Activated CD4-positive, CD25-positive, alpha-beta regulatory T cell (primary cell): ENCODE measurements around the gene DHX34.
"Not testable (repeated sequence)": the region's sequence is repeated elsewhere in the genome, so short reads cannot be mapped to it uniquely, and the experiment has no call there.

Source experiments
- DNase-seq, 4 experiments: peaks; one replicate each; lab custom pipeline; 2025; lab: John Stamatoyannopoulos, UW

DHX34 gene

GRCh38 chr19:47389150-47389556 is 40.0 kb downstream of the DHX34 start:
- no peak for DNase-seq

GRCh38 chr19:47390533-47391488 is 41.7 kb downstream of the DHX34 start:
- DNase-seq = no peak

GRCh38 chr19:47391510-47392223 is 42.6 kb downstream of the DHX34 start:
- peak; percentile 64 to 81 (median 72) for DNase-seq

DNA sequence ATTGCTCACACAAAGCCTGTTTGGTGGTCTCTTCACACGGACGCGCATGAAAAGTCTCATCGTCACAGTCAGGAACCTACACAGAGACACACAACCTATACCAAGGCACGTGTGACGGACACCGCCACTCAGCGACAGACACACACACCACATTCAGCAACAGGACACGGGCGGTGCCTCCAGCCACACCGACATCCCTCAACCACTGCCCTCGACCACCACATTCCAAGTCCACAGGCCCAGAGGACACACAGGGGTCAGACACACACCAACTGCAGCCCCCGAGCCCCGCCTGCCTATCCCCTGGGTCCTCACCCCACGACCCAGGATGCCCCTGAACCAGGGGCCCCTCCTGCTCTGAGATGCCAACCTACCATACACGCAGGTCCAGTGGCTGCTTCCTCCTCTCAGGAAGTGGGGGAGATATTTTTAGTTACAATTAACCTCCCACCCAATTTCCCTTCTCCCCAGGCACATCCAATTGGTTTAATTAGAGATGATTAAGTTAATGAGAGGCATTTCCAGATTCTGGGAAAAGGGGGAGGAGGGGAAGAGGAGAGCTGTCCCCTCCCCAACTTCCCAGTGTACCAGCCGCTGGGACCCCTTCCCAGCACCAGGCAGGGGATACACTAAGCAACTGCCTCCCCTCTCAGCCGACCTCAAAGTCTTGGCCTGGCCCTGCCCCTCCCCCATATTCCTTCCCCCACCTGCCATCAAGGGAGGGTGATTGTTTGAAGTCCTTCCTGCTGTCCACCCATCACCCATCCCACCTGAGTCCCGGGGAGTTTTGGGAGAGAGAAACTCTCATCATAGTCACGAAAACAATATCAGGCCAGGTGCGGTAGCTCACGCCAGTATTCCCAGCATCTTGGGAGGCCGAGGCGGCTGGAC is 49.8 kb downstream of the DHX34 start:
- DNase-seq = no peak

DNA sequence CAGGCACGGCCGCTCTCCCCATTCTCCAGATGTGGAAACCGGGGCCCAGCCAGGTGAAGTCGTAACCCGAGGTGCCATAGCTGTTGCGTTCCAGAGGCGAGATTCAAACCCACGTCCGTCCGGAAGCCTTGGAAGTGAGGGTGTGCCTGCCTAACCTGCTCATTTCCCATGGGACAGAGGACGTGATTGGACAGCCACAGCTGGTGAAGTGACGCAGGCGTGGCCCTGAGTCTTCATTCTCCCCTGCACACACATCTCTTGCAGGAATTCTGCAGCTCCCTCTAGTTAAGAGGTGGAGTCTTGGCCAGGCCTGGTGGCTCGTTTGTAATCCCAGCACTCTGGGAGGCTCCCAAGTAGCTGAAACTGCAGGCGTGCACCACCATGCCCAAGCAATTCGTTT is 53.4 kb downstream of the DHX34 start:
- no peak for DNase-seq

- DNase-seq = no peak
These were observed 55.5 kb downstream of the DHX34 start for GRCh38 chr19:47404334-47405196.

DNA sequence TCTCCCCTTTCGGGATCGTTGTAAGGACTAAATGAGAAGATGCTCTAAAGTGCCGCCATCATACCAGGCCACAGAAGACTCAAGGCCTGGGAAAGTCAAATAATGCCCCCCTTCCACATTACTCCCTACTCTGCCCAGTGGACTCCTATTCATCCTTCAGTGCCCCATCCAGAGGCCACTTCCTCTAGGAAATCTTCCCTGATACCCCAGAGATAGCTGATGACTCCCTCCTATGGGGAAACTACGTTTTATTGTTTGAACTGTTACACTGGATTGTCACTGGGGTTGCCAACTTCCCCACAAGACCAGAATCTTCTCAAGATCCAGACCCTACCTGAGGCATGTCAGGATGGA is 56.1 kb downstream of the DHX34 start:
- DNase-seq = no peak

- DNase-seq = no peak
These were observed 56.8 kb downstream of the DHX34 start for GRCh38 chr19:47405854-47406417.

GRCh38 chr19:47406711-47407416 is 57.7 kb downstream of the DHX34 start:
- no peak for DNase-seq

GRCh38 chr19:47407417-47407774 is 58.3 kb downstream of the DHX34 start:
- no peak for DNase-seq

DNA sequence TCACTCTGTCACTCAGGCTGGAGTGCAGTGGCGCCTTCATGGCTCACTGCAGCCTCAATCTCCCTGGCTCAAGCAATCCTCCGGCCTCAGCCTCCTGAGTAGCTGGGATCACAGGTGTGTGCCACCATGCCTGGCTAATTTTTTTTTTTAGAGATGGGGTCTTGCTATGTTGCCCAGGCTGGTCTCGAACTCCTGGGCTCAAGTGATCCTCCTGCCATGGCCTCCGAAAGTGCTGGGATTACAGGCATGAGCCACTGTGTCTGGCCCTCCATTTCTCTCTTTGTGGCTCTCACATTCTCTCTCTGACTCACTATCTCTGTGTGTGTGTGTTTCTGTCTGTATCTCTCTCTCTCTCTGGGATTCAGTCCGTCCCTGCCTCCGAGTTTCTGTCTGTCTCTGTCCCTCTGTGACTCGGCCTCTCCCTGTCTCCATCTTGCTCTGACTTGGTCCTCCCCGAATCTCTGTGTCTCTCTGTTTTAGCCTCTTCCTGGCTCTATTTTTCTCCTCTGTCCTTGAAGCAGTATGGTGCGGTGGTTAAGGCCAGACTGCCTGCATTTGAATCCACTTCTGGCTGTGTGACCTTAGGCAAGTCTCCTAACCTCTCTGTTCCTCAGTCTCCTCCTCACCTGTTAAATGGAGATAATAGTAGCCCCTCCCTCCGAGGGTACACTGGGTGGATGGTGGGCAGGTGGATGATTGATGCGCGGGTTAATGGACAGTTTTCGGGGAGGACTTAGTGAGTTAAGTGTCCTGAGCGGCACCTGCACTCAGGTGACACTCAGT is 59.2 kb downstream of the DHX34 start:
- DNase-seq = no peak

- DNase-seq = no peak
These were observed 62.0 kb downstream of the DHX34 start for GRCh38 chr19:47411101-47411500.

DNA sequence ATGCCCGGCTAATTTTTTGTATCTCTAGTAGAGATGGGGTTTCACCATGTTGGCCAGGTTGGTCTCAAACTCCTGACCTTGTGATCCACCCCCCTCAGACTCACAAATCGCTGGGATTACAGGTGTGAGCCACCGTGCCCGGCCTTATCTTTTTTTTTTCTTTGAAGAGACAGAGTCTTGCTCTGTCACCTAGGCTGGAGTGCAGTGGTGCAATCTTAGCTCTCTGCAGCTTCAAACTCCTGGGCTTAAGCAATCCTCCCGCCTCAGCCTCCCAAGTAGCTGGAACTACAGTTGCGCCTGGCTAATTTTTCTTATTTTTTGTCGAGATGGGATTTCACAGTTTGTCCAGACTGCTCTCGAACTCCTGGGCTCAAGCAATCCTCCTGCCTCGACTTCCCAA is 62.6 kb downstream of the DHX34 start:
- not testable (repeated sequence) for DNase-seq

DNA sequence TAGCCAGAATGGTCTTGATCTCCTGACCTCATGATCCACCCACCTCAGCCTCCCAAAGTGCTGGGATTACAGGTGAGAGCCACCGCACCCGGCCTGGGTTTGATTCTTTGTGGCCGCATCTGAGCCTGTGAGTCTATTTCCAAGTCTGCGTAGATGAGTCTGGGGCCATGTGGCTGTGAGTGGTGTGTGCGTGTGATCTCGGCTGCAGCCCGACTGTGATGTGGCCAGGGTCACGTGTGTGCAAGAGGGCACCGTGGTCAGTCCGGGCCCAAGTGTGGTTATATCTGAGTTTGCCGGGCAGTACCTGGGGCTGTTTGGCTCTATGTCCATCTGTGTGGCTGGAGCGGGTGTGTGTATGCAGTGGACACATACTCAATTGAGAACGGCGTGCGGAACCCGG is 64.8 kb downstream of the DHX34 start:
- no peak for DNase-seq

- DNase-seq = no peak
These were observed 65.4 kb downstream of the DHX34 start for GRCh38 chr19:47414469-47414868.

- DNase-seq = no peak
These were observed 67.0 kb downstream of the DHX34 start for GRCh38 chr19:47415953-47416642.

- DNase-seq = no peak
These were observed 67.5 kb downstream of the DHX34 start for GRCh38 chr19:47416643-47416985.

- DNase-seq = no peak
These were observed 68.1 kb downstream of the DHX34 start for GRCh38 chr19:47417107-47417745.
